ENCODE results near the gene NIPAL1. TPM values are rescaled to one million over a fixed set of nuclear protein-coding genes. Genes with fewer than 3 reads are reported as not detected.
A peak's percentile ranks its signal among the peaks of the same experiment; 100 is the strongest.
"Not testable (repeated sequence)": the region's sequence is repeated elsewhere in the genome, so short reads cannot be mapped to it uniquely, and the experiment has no call there.

Gene NIPAL1
- total RNA-seq, 1 experiment from 2014 or later: 18.1 TPM

DNA sequence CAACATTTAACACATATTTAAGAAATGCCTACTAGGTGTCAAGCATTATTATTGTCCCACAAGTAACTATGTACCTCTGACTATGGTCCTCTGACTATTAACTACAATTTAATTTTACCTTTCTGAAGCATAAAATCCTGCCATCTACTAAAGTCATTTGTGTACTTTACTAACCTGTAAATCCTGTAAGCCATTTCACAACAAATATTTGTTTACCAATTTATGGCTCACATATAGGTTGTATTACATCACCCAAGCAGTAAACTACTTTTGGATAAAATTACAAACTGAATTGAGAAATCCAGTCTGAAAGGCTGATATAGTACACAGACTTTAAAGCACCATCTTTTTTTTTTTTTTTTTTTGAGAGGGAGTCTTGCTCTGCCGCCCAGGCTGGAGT, 43.9 kb upstream of the NIPAL1 start:
- CTCF ChIA-PET: no interaction called here
- TF ChIP-seq, protein P1, sequence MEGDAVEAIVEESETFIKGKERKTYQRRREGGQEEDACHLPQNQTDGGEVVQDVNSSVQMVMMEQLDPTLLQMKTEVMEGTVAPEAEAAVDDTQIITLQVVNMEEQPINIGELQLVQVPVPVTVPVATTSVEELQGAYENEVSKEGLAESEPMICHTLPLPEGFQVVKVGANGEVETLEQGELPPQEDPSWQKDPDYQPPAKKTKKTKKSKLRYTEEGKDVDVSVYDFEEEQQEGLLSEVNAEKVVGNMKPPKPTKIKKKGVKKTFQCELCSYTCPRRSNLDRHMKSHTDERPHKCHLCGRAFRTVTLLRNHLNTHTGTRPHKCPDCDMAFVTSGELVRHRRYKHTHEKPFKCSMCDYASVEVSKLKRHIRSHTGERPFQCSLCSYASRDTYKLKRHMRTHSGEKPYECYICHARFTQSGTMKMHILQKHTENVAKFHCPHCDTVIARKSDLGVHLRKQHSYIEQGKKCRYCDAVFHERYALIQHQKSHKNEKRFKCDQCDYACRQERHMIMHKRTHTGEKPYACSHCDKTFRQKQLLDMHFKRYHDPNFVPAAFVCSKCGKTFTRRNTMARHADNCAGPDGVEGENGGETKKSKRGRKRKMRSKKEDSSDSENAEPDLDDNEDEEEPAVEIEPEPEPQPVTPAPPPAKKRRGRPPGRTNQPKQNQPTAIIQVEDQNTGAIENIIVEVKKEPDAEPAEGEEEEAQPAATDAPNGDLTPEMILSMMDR (IDR thresholded peaks at IDR 0.05; ENCODE audit: insufficient read depth in 1 of 2, low read depth in 1 of 2, low read length in 1 of 2, severe bottlenecking in 1 of 2, unreplicated experiment in 1 of 2): no peak
- Histone ChIP-seq H3K9me3 (no peaks in the 10 kb centered on the region), H3K36me3 (ENCODE audit: control insufficient read depth, insufficient read depth, low read length) (no peaks in the 10 kb centered on the region), H3K4me3 (ENCODE audit: low read depth, low read length) (no peak overlapping the region), H3K4me1 (no peaks in the 10 kb centered on the region), H3K27me3 (replicated peaks; ENCODE audit: control insufficient read depth, insufficient read depth, low read length) (no peaks in the 10 kb centered on the region)
- BruUV-seq (replicated peaks): no TSS peak
- DNase-seq: no peak
- no peaks in the 10 kb centered on the region for H3K36me3 Mint-ChIP-seq (ENCODE audit: insufficient read depth, unreplicated experiment)
- H3K4me1 Mint-ChIP-seq (ENCODE audit: low read depth, unreplicated experiment): no peaks in the 10 kb centered on the region
- no peak overlapping the region for H3K4me3 Mint-ChIP-seq (ENCODE audit: unreplicated experiment)
- no peaks in the 10 kb centered on the region for H3K27me3 Mint-ChIP-seq (ENCODE audit: insufficient read depth, unreplicated experiment)
- H3K27ac Mint-ChIP-seq (ENCODE audit: unreplicated experiment): no peak overlapping the region
- intact Hi-C loops (cut with micrococcal nuclease; ENCODE audit: unreplicated experiment): no loop called here
- POLR2A ChIA-PET: no interaction called here
- no peaks in the 10 kb centered on the region for H3K9me3 Mint-ChIP-seq (ENCODE audit: unreplicated experiment)

DNA sequence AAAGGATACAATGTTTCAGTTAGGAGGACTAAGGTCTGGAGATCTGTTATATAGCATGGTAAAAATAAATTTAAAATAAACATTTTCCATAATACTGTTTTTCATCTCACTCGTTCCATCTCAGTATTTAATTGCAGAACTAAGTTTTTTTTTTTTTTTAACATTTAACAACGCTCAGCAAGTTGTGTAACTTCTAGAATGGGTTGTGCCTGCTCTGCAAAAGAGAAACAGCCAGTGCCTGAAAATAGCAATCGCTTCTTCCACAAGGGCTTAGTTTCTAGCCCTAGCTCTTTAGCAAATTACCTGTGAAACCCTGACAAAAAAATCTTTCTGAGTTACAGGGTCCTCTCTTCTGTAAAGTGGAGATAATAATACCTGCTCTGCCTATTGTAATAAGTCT, 42.0 kb upstream of the NIPAL1 start:
- BruUV-seq (replicated peaks): no TSS peak
- Histone ChIP-seq H3K9me3 (no peaks in the 10 kb centered on the region), H3K36me3 (ENCODE audit: control insufficient read depth, insufficient read depth, low read length) (no peaks in the 10 kb centered on the region), H3K4me3 (ENCODE audit: low read depth, low read length) (no peak overlapping the region), H3K4me1 (no peaks in the 10 kb centered on the region), H3K27me3 (replicated peaks; ENCODE audit: control insufficient read depth, insufficient read depth, low read length) (no peaks in the 10 kb centered on the region)
- TF ChIP-seq, protein P1 (IDR thresholded peaks at IDR 0.05; ENCODE audit: insufficient read depth in 1 of 2, low read depth in 1 of 2, low read length in 1 of 2, severe bottlenecking in 1 of 2, unreplicated experiment in 1 of 2): no peak
- no peak for DNase-seq
- Mint-ChIP-seq H3K9me3 (ENCODE audit: unreplicated experiment) (no peaks in the 10 kb centered on the region), H3K27me3 (ENCODE audit: insufficient read depth, unreplicated experiment) (no peaks in the 10 kb centered on the region), H3K4me3 (ENCODE audit: unreplicated experiment) (no peak overlapping the region), H3K36me3 (ENCODE audit: insufficient read depth, unreplicated experiment) (no peaks in the 10 kb centered on the region), H3K27ac (ENCODE audit: unreplicated experiment) (no peak overlapping the region), H3K4me1 (ENCODE audit: low read depth, unreplicated experiment) (no peaks in the 10 kb centered on the region)
- CTCF ChIA-PET: no interaction called here
- POLR2A ChIA-PET: no interaction called here
- intact Hi-C loops (cut with micrococcal nuclease; ENCODE audit: unreplicated experiment): no loop called here

DNA sequence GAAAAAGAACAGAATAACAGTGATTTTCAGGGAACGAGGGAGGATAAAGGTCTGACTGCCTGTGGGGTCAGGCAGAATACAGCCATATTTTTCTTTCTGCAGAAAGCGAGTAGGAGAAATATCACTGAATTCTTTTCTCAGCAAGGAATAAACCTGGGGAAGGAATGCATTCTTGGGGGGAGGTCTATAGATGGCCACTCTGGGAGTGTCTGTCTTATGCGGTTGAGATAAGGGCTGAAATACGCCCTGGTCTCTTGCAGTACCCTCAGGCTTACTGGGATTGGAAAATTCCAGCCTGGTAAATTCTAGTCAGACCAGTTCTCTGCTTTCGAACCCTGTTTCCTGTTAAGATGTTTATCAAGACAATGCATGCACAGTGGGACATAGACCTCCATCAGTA, 26.4 kb upstream of the NIPAL1 start:
- no TSS peak for BruUV-seq (replicated peaks)
- no peak overlapping the region for H3K27ac Mint-ChIP-seq (ENCODE audit: unreplicated experiment)
- H3K9me3 ChIP-seq: peaks cover 8% of the 10 kb centered on the region
- no peaks in the 10 kb centered on the region for H3K27me3 ChIP-seq (replicated peaks; ENCODE audit: control insufficient read depth, insufficient read depth, low read length)
- no peaks in the 10 kb centered on the region for H3K36me3 ChIP-seq (ENCODE audit: control insufficient read depth, insufficient read depth, low read length)
- peak in 1 of 2 experiments; percentile 33 for DNase-seq
- no peaks in the 10 kb centered on the region for H3K4me1 Mint-ChIP-seq (ENCODE audit: low read depth, unreplicated experiment)
- no peaks in the 10 kb centered on the region for H3K36me3 Mint-ChIP-seq (ENCODE audit: insufficient read depth, unreplicated experiment)
- intact Hi-C loops (cut with micrococcal nuclease; ENCODE audit: unreplicated experiment): no loop called here
- no peak overlapping the region for H3K4me3 ChIP-seq (ENCODE audit: low read depth, low read length)
- H3K27me3 Mint-ChIP-seq (ENCODE audit: insufficient read depth, unreplicated experiment): no peaks in the 10 kb centered on the region
- CTCF ChIA-PET: no interaction called here
- TF ChIP-seq, protein P1 (IDR thresholded peaks at IDR 0.05; ENCODE audit: insufficient read depth in 1 of 2, low read depth in 1 of 2, low read length in 1 of 2, severe bottlenecking in 1 of 2, unreplicated experiment in 1 of 2): no peak
- POLR2A ChIA-PET: no interaction called here
- H3K4me3 Mint-ChIP-seq (ENCODE audit: unreplicated experiment): no peak overlapping the region
- peaks cover 33% of the 10 kb centered on the region for H3K9me3 Mint-ChIP-seq (ENCODE audit: unreplicated experiment)
- no peaks in the 10 kb centered on the region for H3K4me1 ChIP-seq

DNA sequence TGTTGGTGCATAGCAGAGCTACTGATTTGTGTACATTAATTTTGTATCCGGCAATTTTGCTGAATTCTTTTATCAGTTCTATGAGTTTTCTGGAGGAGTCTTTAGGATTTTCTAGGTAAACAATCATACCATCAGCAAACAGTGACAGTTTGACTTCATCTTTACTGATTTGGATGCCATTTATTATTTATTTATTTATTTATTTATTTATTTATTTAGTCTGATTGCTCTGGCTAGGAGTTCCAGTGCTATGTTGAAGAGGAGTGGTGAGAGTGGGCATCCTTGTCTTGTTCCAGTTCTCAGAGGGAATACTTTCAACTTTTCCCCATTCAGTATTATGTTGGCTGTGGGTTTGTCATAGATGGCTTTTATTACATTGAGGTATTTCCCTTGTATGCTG, 24.1 kb upstream of the NIPAL1 start:
- POLR2A ChIA-PET; H3K36me3 Mint-ChIP-seq (ENCODE audit: insufficient read depth, unreplicated experiment); H3K36me3 ChIP-seq (ENCODE audit: control insufficient read depth, insufficient read depth, low read length); intact Hi-C loops (cut with micrococcal nuclease; ENCODE audit: unreplicated experiment); H3K4me1 Mint-ChIP-seq (ENCODE audit: low read depth, unreplicated experiment); H3K27ac Mint-ChIP-seq (ENCODE audit: unreplicated experiment); H3K27me3 ChIP-seq (replicated peaks; ENCODE audit: control insufficient read depth, insufficient read depth, low read length); BruUV-seq (replicated peaks); H3K4me3 ChIP-seq (ENCODE audit: low read depth, low read length); H3K27me3 Mint-ChIP-seq (ENCODE audit: insufficient read depth, unreplicated experiment); H3K4me3 Mint-ChIP-seq (ENCODE audit: unreplicated experiment); CTCF ChIA-PET; H3K4me1 ChIP-seq; H3K9me3 ChIP-seq; DNase-seq: not testable (repeated sequence)
- H3K9me3 Mint-ChIP-seq (ENCODE audit: unreplicated experiment): peaks cover 40% of the 10 kb centered on the region
